ENCODE data around the gene PKHD1.

Gene PKHD1

DNA sequence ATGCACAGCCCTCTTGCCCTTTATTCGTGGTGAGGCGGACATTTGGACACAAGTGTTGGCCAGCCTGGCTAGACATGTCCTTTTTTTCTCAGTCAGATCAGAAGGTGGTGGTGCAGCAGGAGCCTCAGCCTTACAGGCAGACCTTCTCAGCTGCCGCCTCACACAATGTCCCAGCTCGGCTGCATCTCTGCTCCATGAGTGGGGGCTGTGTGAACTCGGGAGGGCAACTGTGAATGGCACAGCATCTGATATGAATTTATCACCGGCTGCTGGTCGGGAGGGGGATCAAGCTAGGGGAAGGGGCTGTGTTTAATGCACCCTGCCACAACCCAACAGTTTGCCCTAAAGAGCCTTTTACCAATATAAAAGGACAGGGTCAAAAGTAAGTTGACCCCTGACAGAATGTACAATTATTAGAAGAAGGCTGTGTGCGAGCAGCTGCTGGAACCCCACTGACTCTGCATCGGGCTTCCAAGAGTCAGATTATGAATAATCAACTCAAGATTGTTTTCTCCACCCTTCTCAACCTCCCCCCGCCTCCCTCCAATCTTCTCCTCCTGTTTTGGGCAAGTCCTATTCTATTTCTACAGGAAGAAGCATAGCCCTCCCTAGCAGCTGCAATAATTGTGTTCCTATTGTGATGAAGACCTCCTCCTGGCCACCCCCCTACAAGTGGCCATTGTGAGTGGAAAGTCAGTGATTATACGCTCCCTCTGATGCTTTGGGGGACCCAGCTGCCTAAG lies 245.2 kb downstream of the PKHD1 start:
- Mint-ChIP-seq H3K4me3 (no peak overlapping the region), H3K27ac (no peak overlapping the region), H3K4me1 (no peaks in the 10 kb centered on the region), H3K36me3 (ENCODE audit: low read depth) (no peaks in the 10 kb centered on the region), H3K27me3 (no peaks in the 10 kb centered on the region), H3K9me3 (no peaks in the 10 kb centered on the region)
- ATAC-seq (no peak), DNase-seq (no peak)

DNA sequence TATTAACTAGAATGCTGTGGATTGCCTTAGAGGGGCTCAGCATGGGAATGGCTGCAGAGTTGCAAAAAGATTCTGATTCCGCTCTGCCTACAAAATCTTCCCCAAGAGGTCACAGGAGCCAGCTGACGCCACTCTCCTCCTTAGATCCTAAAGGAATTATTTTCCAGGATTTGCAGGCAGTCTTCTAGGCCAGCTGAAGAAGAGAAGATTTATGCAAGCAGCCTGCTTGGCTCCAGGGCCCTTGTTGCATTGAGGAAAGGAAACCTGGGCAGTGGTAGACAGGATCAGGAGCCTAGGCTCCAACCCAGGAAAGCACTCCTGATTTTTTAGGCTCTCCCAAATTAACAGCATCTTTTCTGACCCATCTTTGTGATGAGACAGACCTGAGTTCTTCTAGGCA lies 245.8 kb downstream of the PKHD1 start:
- no peaks in the 10 kb centered on the region for H3K9me3 Mint-ChIP-seq
- DNase-seq (no peak), ATAC-seq (no peak)
- no peaks in the 10 kb centered on the region for H3K36me3 Mint-ChIP-seq (ENCODE audit: low read depth)
- no peaks in the 10 kb centered on the region for H3K27me3 Mint-ChIP-seq
- no peaks in the 10 kb centered on the region for H3K4me1 Mint-ChIP-seq
- no peak overlapping the region for H3K4me3 Mint-ChIP-seq
- no peak overlapping the region for H3K27ac Mint-ChIP-seq

DNA sequence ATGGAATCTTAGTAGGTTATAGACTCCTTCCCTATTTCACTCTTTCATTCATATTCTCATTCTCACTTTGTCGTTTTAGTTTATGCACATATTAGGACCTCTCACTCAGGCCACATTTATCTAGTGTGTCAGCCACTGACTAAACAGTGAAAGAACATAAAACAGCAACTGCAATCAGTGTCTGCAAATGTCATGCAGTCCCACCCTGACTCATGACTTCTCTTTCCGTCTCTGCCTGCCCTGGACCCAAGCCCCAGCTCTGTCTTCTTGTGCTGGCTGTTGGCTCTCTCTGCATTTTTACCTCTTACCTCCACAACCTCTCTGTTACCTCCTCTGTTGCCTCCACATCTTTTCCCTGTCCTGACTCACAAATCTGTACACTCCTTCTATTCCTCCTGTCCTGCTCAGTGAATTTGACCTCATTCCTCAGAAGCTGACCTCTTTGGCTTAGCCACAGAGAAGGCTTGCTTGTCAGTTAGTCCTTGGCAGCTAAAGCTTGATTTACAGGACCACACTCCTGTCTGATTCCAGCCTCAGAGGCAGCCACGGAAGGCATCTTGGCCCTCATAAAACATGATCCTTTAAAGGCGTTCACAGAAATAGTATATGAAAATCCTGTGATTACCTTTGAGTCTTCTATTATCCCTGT lies 247.6 kb downstream of the PKHD1 start:
- ATAC-seq: no peak
- no peak for DNase-seq
- Mint-ChIP-seq H3K4me3 (no peak overlapping the region), H3K4me1 (no peaks in the 10 kb centered on the region), H3K27me3 (no peaks in the 10 kb centered on the region), H3K9me3 (no peaks in the 10 kb centered on the region), H3K27ac (no peak overlapping the region), H3K36me3 (ENCODE audit: low read depth) (no peaks in the 10 kb centered on the region)

DNA sequence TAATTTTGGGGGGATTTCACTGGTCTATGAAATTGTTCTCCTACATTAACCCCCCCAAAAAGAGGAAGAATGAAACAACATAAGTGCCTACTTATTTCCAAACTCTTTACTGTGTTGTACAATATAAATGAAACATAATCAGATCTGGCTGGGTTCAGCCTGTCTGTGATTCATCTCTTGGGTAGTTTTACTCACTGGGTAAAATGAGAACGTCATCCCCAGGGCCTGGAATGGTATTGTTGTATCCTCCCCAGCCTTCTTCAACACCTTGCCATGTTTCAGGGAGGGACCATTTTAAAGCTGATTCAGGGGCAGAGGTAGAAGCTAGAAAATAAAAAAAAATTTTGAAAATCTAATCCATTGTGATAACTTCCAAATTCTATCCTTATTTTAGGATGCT lies 256.7 kb downstream of the PKHD1 start:
- H3K27me3 Mint-ChIP-seq: no peaks in the 10 kb centered on the region
- ATAC-seq (no peak), DNase-seq (no peak)
- H3K27ac Mint-ChIP-seq: no peak overlapping the region
- H3K36me3 Mint-ChIP-seq (ENCODE audit: low read depth): no peaks in the 10 kb centered on the region
- H3K4me1 Mint-ChIP-seq: no peaks in the 10 kb centered on the region
- no peak overlapping the region for H3K4me3 Mint-ChIP-seq
- H3K9me3 Mint-ChIP-seq: no peaks in the 10 kb centered on the region

DNA sequence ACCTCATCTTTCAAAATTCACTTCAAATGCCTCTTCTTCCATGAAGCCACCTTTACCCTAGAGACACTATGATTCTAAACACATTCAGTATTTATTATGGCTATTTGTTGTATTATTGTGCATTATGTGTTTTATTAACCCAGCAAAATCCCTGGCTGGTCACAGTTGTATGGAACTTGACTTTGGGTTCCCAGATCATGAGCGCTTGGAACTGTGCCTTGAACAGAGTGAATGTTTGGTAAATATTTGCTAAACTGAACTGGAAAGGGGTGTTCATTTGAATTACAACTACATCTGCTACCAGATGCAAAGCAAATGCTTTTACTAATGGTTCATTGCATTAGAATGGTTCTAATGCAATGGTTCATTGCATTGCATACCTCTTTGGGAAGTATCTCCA lies 259.8 kb downstream of the PKHD1 start:
- Mint-ChIP-seq H3K27ac (no peak overlapping the region), H3K27me3 (no peaks in the 10 kb centered on the region), H3K36me3 (ENCODE audit: low read depth) (no peaks in the 10 kb centered on the region), H3K9me3 (no peaks in the 10 kb centered on the region), H3K4me1 (no peaks in the 10 kb centered on the region), H3K4me3 (no peak overlapping the region)
- no peak for ATAC-seq
- no peak for DNase-seq

DNA sequence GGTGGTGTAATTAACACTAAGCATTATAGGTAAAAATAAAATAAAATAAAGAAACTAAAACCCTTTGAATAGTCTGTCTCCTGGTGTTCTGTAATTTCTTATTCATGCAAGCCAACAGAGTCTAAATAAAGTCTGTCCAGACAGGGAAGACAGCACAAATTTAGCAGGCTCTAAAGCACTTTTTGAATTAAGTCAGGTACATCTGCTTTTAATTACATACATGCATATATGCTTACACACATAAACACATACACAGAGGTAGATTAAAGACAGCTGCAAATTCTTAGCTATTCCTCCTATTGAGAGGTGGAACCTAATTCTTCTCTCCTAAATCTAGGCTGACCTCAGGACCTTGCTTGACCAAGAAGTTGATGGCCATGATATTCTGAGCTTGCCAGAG lies 262.5 kb downstream of the PKHD1 start:
- H3K4me1 Mint-ChIP-seq: no peaks in the 10 kb centered on the region
- H3K27ac Mint-ChIP-seq: no peak overlapping the region
- H3K9me3 Mint-ChIP-seq: no peaks in the 10 kb centered on the region
- DNase-seq: no peak
- no peaks in the 10 kb centered on the region for H3K36me3 Mint-ChIP-seq (ENCODE audit: low read depth)
- H3K4me3 Mint-ChIP-seq: no peak overlapping the region
- no peak for ATAC-seq
- H3K27me3 Mint-ChIP-seq: no peaks in the 10 kb centered on the region

DNA sequence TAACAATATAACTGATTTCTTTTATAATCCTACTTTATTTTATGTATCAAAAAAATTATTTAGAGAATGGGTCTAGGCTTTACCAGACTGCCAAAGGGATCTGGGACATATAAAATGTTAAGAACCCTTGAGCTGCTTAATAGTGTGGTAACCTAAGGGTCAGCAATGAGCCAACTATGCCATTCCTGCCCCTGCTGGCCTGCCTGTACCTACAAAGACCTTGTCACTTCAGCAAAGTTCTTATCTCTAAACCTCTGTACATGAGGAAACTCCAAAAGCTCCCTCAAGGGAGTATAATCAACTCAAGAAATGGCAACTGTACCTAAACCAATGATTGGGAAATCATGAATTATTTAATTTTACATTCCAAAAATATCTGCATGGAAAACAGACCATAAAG lies 266.9 kb downstream of the PKHD1 start:
- Mint-ChIP-seq H3K36me3 (ENCODE audit: low read depth) (no peaks in the 10 kb centered on the region), H3K4me3 (no peak overlapping the region), H3K4me1 (no peaks in the 10 kb centered on the region), H3K9me3 (no peaks in the 10 kb centered on the region), H3K27me3 (no peaks in the 10 kb centered on the region), H3K27ac (no peak overlapping the region)
- ATAC-seq (no peak), DNase-seq (no peak)

DNA sequence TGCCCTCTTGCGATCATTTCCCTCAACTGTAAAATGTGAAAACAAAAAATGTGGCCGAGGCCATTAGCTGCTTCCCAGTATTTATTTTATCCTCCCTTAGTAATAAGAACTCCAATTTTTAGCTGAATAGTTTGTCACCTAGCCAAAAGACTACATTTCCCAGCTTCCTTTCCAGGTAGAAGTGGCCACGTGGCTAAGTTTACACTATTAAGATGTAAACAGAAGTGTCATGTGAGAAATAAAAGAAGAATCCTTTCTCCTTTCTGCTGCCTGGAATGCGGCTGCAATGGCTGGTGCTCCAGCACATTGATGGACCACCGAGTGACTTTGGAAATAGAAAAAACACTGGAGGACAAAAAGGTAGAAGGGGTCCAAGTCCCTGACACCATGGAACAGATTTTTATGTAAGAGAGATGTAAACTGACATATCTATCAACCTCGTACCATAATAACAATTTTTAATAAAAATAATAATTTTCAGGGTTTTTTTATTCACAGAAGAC lies 268.8 kb downstream of the PKHD1 start:
- H3K36me3 Mint-ChIP-seq (ENCODE audit: low read depth): no peaks in the 10 kb centered on the region
- ATAC-seq: no peak

DNA sequence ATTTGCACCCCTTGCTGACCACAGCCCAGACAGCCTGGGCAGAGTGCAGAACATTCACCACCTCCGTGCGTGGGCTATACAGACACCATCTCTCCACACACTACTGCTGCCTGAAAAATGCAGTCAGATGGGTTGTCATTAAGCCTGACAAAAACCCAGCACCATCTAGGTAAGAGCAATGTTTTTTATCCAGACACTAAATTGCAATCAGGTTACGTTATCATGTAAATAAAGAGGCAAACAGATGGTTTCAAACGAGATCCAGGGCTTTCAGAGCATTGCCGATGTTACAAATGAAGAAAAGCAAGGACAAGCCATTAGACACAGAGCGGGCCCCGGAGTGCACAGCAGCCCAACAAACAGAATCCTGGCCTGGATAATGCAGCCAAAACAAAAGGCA lies 269.6 kb downstream of the PKHD1 start:
- Mint-ChIP-seq H3K4me1 (no peaks in the 10 kb centered on the region), H3K4me3 (no peak overlapping the region), H3K9me3 (no peaks in the 10 kb centered on the region), H3K36me3 (ENCODE audit: low read depth) (no peaks in the 10 kb centered on the region), H3K27me3 (no peaks in the 10 kb centered on the region), H3K27ac (no peak overlapping the region)
- ATAC-seq: no peak
- no peak for DNase-seq

More for the DNA sequence above, 268.8 kb downstream of the PKHD1 start:
- DNase-seq: no peak
- Mint-ChIP-seq H3K27ac (no peak overlapping the region), H3K27me3 (no peaks in the 10 kb centered on the region), H3K9me3 (no peaks in the 10 kb centered on the region), H3K4me1 (no peaks in the 10 kb centered on the region), H3K4me3 (no peak overlapping the region)

DNA sequence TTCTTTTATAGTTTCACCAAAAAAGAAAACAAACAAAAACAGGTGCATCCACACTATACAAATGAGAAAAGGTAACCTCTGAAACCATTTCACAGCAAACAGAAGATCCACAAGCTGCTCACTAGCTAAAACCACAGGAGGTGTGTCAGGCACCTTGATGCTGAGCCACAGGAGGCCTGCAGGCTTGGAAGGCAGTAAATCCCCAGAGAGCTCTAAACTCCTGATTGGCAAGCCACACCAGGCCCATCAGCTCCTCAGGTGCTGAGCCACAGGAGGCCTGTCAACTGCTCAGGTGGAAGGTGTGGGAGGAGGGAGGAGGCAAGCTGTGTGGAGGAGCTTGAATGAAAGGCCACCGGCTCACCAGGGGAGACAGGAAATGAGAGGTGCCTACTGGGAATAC lies 273.0 kb downstream of the PKHD1 start:
- no peak for ATAC-seq
- Mint-ChIP-seq H3K4me3 (no peak overlapping the region), H3K9me3 (no peaks in the 10 kb centered on the region), H3K27ac (no peak overlapping the region), H3K4me1 (no peaks in the 10 kb centered on the region), H3K27me3 (no peaks in the 10 kb centered on the region), H3K36me3 (ENCODE audit: low read depth) (no peaks in the 10 kb centered on the region)
- DNase-seq: no peak

DNA sequence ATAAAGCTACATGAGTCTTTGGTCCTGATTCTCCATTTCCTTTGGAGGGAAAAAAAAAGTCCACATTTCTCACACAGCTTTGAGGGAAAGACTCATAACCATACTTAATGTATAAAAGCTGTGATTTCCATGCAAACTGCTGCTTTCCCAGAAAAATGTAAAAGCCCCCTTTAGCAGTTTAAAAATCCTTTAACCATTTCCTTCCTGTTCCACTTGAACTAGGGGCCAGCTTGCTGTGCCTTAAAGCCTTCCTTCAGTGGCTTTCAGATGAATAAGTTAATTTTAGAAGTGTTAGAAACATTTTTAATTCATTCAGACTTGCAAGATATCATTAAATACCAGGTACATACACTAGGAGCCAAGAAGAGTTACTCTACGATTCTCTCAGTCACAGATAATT lies 273.5 kb downstream of the PKHD1 start:
- H3K4me3 Mint-ChIP-seq: no peak overlapping the region
- DNase-seq (no peak), ATAC-seq (no peak)
- H3K36me3 Mint-ChIP-seq (ENCODE audit: low read depth): no peaks in the 10 kb centered on the region
- no peaks in the 10 kb centered on the region for H3K4me1 Mint-ChIP-seq
- no peaks in the 10 kb centered on the region for H3K9me3 Mint-ChIP-seq
- no peaks in the 10 kb centered on the region for H3K27me3 Mint-ChIP-seq
- H3K27ac Mint-ChIP-seq: no peak overlapping the region

DNA sequence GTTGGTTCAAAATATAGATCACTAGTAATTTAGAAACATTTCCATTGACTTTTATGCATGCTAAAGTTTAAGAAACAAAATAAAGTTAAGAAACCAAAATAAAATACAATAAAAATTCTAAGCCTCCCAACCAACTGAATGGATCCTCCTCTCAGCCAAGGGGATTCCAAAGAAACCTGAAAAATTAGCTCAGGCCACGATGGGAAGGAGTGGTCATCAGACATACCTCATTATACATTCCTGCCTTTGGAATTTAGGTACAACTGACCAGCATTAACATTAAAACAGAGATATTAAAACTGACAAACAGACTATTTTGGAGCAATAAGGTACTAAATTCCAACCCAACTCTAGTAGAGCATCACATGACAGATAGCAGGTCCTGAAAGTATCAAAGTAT lies 275.2 kb downstream of the PKHD1 start:
- Mint-ChIP-seq H3K27me3 (no peaks in the 10 kb centered on the region), H3K27ac (no peak overlapping the region), H3K4me1 (no peaks in the 10 kb centered on the region), H3K4me3 (no peak overlapping the region), H3K36me3 (ENCODE audit: low read depth) (no peaks in the 10 kb centered on the region), H3K9me3 (no peaks in the 10 kb centered on the region)
- ATAC-seq (no peak), DNase-seq (no peak)

DNA sequence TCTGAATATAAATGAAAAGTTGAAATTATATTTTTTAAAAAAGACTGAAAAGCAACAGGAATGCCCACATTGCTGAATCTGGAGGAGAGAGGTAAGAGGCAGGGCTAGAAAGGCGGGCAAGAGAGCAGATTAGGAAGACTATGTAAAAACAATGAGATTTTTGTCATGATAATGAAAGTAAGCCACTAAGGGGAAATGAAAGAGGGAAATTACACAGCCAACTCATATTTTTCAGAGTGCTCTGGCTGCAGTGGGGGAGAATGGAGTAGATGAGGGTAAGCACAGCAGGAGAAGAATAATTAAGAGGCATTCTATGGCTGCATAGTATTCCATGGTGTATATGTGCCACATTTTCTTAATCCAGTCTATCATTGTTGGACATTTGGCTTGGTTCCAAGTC lies 281.9 kb downstream of the PKHD1 start:
- H3K27ac Mint-ChIP-seq: no peak overlapping the region
- no peaks in the 10 kb centered on the region for H3K27me3 Mint-ChIP-seq
- H3K4me1 Mint-ChIP-seq: no peaks in the 10 kb centered on the region
- H3K36me3 Mint-ChIP-seq (ENCODE audit: low read depth): no peaks in the 10 kb centered on the region
- no peak overlapping the region for H3K4me3 Mint-ChIP-seq
- no peak for ATAC-seq
- peaks cover 7% of the 10 kb centered on the region for H3K9me3 Mint-ChIP-seq
- no peak for DNase-seq

DNA sequence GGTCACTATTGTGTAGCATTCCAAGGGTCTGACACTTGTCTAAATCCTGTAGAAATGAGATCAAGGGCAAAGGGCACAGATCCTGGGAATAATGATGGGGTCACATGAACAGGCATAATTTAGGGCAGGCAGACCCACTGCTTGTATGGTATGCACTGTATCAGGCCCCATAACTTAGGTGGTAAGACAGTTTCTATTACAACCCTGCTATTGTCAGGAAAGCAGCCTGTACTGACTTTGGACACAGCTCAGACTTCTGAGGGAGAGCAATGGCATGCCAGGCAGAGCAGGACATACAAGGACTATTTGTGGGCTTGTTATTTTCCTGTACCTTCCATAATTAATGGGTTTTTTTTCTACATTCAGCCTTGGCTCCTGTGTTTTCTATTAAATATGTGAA lies 286.8 kb downstream of the PKHD1 start:
- ATAC-seq (no peak), DNase-seq (no peak)
- Mint-ChIP-seq H3K9me3 (peaks cover 20% of the 10 kb centered on the region), H3K4me1 (no peaks in the 10 kb centered on the region), H3K4me3 (no peak overlapping the region), H3K36me3 (ENCODE audit: low read depth) (no peaks in the 10 kb centered on the region), H3K27me3 (no peaks in the 10 kb centered on the region), H3K27ac (no peak overlapping the region)

DNA sequence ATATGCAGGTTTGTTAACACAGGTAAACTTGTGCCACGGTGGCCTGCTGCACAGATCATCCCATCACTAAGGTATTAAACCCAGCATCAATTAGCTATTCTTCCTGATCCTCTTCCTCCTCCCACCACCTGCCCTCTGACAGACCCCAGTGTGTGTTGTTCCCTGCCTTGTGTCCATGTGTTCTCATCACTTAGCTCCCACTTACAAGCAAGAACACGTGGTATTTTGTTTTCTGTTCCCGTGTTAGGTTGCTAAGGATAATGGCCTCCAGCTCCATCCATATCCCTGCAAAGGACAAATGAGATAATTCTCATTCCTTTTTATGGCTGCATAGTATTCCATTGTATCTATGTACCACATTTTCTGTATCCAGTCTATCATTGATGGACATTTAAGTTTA lies 294.0 kb downstream of the PKHD1 start:
- H3K27ac Mint-ChIP-seq: no peak overlapping the region
- DNase-seq (no peak), ATAC-seq (no peak)
- H3K4me1 Mint-ChIP-seq: no peaks in the 10 kb centered on the region
- H3K4me3 Mint-ChIP-seq: no peak overlapping the region
- no peaks in the 10 kb centered on the region for H3K27me3 Mint-ChIP-seq
- no peaks in the 10 kb centered on the region for H3K36me3 Mint-ChIP-seq (ENCODE audit: low read depth)
- peaks cover 13% of the 10 kb centered on the region for H3K9me3 Mint-ChIP-seq

Data from activated naive CD8-positive, alpha-beta T cell treated with anti-CD3 and anti-CD28 coated beads, Interleukin-2, amount 50 U/mL, for 24 hours (primary cell).